ENCODE results near the gene ZCCHC7.

GRCh38 chr9:37156781-37157356 lies 36.5 kb downstream of the ZCCHC7 start:
- no peak for TF ChIP-seq TAF1 (IDR thresholded peaks at IDR 0.05; ENCODE audit: borderline replicate concordance, insufficient read depth, low read length)
- TF ChIP-seq REST (IDR thresholded peaks at IDR 0.05; ENCODE audit: insufficient read depth in 1 of 2, low read depth in 2 of 2, low read length in 2 of 2), result no peak

Measured in PFSK-1 (cell line).